ENCODE data around the gene ANTXR1.

ANTXR1 gene

DNA sequence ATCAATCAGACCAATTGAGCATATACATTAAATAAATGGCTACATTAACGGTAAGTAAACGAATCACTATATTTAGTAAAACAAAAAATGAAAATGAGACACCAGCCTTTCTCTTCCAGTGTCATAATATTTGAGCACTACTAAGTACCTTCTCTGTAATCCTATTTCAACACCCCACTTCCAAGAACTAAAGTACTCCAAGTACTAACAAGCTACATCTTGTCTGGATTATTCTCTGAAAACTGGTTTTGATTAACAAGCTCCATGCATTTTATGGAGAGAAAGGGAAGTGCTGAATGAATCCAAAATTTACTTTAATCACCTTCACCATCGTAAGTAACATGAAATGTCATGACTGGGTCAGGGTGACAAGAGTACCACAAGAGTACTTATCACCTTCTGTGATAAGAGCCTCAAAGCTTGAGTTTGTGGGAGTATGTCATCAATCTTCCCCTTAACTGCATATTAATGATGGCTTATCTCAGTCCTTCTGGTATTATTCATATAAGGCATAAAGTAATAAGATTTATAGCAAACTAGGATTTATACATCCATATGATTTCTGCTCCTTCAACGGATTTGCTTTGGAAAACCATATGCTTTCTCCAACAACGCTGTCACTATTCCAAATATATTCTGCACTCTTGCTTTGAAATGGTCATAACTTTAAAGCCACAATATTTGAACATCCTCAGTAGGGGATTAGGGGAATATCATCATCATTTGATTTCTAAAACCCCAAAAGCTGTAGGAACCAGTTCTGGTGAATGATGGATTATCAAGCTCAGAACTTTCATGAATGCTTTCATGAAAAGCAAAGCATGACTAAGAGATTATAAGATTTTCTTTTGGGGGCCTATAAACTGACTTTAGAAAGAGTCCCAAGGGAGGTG, 127.0 kb downstream of the ANTXR1 start:
- no peak for FAIRE-seq

GRCh38 chr2:69141061-69141460, 128.1 kb downstream of the ANTXR1 start:
- no peak for FAIRE-seq

DNA sequence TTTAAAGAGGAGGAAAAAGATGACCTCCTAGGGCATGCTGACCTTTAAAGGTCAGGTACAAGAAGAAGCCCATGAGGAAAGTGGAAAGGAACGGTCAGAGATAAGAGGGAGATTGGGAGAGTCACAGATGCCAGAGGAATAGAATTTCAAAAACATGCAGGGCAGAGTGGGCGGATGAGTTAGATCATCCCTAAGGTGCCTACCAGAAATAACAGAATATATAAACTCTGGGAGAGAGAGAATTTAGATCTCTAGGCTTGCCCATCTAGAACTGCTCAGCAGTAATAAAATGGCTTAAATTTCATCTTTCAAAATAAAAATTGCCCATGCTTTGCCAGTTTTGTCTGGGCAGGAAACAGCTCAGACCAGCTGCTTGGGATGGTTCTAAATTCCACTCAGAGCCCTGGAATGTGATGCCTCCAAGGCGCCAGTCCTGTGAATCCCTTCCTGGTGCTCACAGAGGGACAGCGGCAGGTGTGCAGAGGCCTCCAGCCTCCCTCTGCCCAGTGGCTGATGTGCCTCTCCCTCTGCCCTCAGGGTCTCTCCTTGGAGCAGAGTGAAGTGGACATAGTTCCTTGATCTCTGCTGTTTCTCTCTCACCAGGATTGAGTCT, 130.9 kb downstream of the ANTXR1 start:
- FAIRE-seq = no peak

- no peak for FAIRE-seq
Measured at GRCh38 chr2:69145204-69145603, 132.2 kb downstream of the ANTXR1 start.

DNA sequence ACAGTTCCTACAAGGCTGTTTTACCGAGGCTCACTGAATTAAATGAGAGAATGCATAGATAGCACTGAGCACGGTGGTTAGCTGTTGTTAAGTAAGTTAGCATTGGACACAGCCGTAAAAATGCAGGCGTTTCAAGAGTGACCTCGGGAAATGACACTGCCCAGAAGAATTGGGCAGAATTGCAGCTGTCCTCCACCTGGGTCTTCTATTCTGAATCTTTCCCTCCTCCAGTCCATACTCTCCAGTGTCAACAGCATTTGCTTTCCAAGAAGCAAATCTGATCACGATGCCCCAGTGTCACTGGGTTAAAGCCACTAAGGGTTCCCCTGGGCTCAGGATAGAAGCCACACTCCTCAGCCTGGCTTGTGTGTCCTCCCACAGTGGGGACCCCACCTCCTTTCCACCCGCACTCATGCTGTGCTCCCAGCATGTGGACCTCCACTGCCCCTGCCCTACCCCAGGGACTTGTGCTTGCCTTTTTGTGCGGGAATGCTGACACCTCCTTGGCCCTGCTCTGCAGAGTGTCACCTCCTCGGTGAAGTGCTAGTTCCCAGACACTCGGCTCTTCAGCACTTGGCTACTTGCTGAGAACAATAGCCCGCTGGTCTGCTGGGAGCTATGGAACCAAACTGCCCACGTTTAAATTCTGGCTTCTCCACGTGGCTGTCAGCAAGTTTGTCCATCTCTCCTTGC, 135.0 kb downstream of the ANTXR1 start:
- FAIRE-seq = no peak

GRCh38 chr2:69149631-69150215, 136.7 kb downstream of the ANTXR1 start:
- no peak for FAIRE-seq

- no peak for FAIRE-seq
Measured at GRCh38 chr2:69151931-69152330, 139.0 kb downstream of the ANTXR1 start.

DNA sequence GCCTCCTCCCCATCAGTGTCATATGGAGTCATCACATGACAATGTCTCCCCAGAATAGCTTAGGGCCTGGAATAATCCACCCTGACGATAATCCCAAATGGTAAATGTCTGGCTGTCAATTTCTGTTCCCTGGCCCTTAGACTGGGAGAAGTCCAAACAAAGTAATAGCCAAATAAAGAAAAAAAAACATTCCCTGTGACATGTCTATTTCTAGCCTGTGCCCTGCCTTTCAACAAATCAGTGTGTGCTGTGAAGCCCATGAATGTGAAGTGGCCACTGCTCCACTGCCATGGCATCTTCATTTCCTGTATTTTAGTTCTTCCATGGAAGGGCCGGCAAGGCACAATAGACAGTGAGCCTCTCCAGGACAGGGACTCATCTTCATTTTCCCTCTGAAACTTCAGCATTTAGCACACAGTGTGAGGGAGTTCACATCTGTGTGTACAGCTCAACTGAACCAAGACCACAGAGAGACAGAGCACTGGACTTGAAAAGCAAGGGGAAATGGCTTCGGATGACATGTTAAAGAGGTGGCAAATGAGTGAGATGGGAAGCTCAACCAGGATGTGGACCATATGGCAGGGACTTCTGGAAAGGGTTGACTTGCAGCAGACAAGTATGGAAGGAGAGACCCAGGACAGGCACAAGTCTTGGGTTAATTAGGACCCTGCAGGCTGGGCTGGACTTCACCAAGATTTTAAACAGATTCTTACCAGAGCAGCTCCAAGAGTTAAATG, 140.0 kb downstream of the ANTXR1 start:
- FAIRE-seq = no peak

DNA sequence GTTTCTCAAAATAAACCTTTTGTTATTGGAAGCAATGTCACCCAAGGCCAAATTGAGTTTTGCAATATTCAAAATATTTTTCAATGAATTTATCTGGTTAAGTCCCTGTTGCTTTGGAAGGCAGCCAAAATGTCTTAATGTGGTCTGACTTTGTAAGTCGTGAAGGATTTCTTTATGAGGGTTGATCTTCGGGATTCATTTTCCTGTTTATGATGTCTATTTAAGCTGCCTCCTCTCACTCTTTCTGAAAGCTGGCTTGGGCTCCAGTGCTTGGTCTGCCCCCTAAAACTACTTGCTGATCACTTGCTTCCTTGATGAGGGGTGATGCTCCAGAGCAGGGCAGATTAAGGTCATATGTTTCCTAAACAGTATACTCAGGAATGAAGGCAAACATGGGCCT, 141.1 kb downstream of the ANTXR1 start:
- no peak for FAIRE-seq

DNA sequence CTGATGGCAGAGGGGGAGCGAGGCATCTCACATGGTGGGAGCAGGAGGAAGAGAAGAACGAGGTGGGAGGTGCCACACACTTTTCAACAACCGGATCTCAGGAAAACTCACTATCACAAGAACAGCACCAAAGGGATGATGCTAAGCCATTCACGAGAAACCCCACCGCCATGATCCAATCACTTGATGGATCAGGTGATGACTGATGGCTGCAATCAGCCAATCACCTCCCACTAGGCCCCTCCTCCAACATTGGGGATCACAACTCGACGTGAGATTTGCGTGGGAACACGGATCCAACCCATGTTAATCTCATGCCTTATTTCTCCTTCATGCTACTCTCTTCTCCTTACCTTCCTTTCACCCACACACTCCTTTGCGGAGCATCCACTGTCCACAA, 143.6 kb downstream of the ANTXR1 start:
- FAIRE-seq = no peak

DNA sequence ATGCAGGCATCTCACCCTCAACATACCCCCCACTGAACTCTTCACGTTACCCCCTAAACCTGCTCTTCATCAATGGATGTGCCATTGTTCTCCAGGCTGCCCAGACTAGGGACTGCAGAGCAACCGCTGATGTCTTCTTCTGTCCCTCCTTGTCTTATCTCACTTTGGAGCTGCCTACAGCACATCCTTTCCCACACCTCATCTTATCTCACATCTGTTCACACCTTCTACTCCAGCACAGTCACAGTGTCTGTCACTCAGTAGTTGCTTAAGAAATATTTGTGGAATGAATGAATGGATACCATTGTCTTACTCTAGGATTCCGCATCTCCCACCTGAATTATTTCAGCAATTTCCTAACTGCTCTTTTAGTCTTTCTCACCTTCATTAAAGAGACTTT, 144.5 kb downstream of the ANTXR1 start:
- FAIRE-seq = no peak

GRCh38 chr2:69159986-69160385, 147.0 kb downstream of the ANTXR1 start:
- no peak for FAIRE-seq

GRCh38 chr2:69162057-69162456, 149.1 kb downstream of the ANTXR1 start:
- FAIRE-seq = no peak

- FAIRE-seq = no peak
Measured at GRCh38 chr2:69163109-69163508, 150.1 kb downstream of the ANTXR1 start.

GRCh38 chr2:69163556-69163955, 150.6 kb downstream of the ANTXR1 start:
- FAIRE-seq = no peak

- FAIRE-seq = no peak
Measured at GRCh38 chr2:69164061-69164778, 151.2 kb downstream of the ANTXR1 start.

- no peak for FAIRE-seq
Measured at GRCh38 chr2:69165091-69165880, 152.3 kb downstream of the ANTXR1 start.

DNA sequence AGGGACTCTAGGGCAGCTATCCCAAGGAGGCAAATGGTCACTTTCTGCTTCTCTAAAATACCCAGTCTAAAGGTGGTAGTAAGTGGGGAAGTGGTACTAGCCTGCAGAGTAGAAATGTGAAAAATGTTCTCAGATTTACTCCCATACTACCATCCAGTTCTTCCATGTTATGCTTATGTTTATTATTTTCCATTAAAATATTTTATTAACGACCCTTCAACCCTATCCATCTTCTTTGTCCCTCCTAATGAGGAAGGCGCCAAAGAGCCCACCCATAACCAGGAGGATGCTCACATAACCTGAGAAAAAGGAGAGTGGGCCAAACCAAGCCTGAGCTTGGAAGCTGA, 153.5 kb downstream of the ANTXR1 start:
- no peak for FAIRE-seq

DNA sequence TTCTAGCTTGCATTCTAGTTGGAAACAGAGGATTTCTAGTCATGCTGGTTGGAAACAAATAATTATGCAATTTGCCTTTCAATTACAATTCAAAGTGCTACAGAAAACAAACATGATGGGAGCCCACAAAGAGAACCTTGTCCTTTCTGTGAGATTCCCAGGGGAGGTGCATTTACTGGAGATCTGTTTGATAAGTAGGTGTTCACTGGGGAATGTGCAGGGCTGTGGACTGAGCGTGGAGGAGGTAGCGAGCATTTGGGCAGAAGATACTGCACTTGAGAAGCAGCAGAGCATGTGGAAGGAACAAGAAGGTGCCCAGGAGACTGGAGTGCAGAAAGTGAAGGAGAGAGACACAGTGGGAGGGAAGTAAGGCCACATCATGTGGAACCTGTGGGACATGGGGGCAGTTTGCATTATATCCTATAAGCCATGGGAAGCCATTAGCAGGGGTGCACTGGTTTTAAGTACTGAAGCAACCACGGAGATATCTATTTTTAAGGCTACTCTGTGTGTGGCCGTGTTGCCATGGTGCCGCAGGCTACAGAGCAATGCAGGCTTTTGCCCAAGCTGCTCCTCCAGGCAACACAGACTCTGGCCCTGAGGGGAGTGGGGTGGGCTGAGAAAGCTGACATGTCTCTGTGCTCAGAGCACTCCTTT, 154.0 kb downstream of the ANTXR1 start:
- no peak for FAIRE-seq

GRCh38 chr2:69167469-69167822, 154.5 kb downstream of the ANTXR1 start:
- no peak for FAIRE-seq

Measured in islet of Langerhans (tissue), 1 donor.